ENCODE results near the gene AJAP1. TPM values are rescaled to one million over a fixed set of nuclear protein-coding genes. Genes with fewer than 3 reads are reported as not detected.
A peak's percentile ranks its signal among the peaks of the same experiment; 100 is the strongest.
"Not testable (repeated sequence)": the region's sequence is repeated elsewhere in the genome, so short reads cannot be mapped to it uniquely, and the experiment has no call there.

Gene AJAP1
- polyA plus RNA-seq (ENCODE audit: low read depth in 6 of 6): not detected

- DNase-seq: no peak
Measured at GRCh38 chr1:4653796-4654725, at the start of gene AJAP1. TSS of gene AJAP1 (plus strand) at chr1:4654609. CDS start at chr1:4655426, 817 bp downstream.

GRCh38 chr1:4605158-4605557 lies 49.3 kb upstream of the AJAP1 start:
- H3K27ac Mint-ChIP-seq: no peak overlapping the region
- DNase-seq: no peak
- peaks cover 0 to 7% of the 10 kb centered on the region in 2 donors for H3K36me3 Mint-ChIP-seq
- peaks cover 26 to 54% (median 36%) of the 10 kb centered on the region in 3 donors for H3K27me3 Mint-ChIP-seq
- no peak for ATAC-seq (ENCODE audit: low read depth in 2 of 2)
- H3K4me1 Mint-ChIP-seq: no peaks in the 10 kb centered on the region
- no peak overlapping the region for H3K4me3 Mint-ChIP-seq
- H3K9me3 Mint-ChIP-seq: peaks cover 3 to 24% (median 12%) of the 10 kb centered on the region in 7 donors

More at GRCh38 chr1:4653796-4654725, at the start of gene AJAP1:
- Mint-ChIP-seq H3K36me3 (no peaks in the 10 kb centered on the region), H3K27ac (no peak within 1 kb of the TSS), H3K27me3 (peaks cover 24 to 35% (median 25%) of the 10 kb centered on the region in 3 donors), H3K4me3 (peak within 1 kb of the TSS in 2 of 8 donors; percentile 12 to 16), H3K4me1 (peaks cover 0 to 11% (median 0%) of the 10 kb centered on the region in 3 donors), H3K9me3 (peaks cover 0 to 4% (median 0%) of the 10 kb centered on the region in 7 donors)
- ATAC-seq (ENCODE audit: low read depth in 2 of 2): no peak

- Mint-ChIP-seq H3K27me3 (peaks cover under 1 to 27% (median 10%) of the 10 kb centered on the region in 3 donors), H3K27ac (no peak overlapping the region), H3K4me3 (no peak overlapping the region), H3K4me1 (no peaks in the 10 kb centered on the region), H3K36me3 (peaks cover 0 to 25% of the 10 kb centered on the region in 2 donors), H3K9me3 (peaks cover 3 to 36% (median 23%) of the 10 kb centered on the region in 7 donors)
- DNase-seq (no peak), ATAC-seq (ENCODE audit: low read depth in 2 of 2) (no peak)
Measured at GRCh38 chr1:4611563-4612341, 42.7 kb upstream of the AJAP1 start.

- H3K4me1 Mint-ChIP-seq: no peaks in the 10 kb centered on the region
- peaks cover 3 to 33% (median 23%) of the 10 kb centered on the region in 7 donors for H3K9me3 Mint-ChIP-seq
- ATAC-seq (ENCODE audit: low read depth in 2 of 2) (no peak), DNase-seq (no peak)
- no peak overlapping the region for H3K27ac Mint-ChIP-seq
- H3K27me3 Mint-ChIP-seq: peaks cover 0 to 18% (median 6%) of the 10 kb centered on the region in 3 donors
- no peak overlapping the region for H3K4me3 Mint-ChIP-seq
- peaks cover 0 to 25% of the 10 kb centered on the region in 2 donors for H3K36me3 Mint-ChIP-seq
Measured at GRCh38 chr1:4612991-4613390, 41.4 kb upstream of the AJAP1 start.

GRCh38 chr1:4613606-4614370 lies 40.6 kb upstream of the AJAP1 start:
- DNase-seq (no peak), ATAC-seq (ENCODE audit: low read depth in 2 of 2) (no peak)
- peaks cover 0 to 18% of the 10 kb centered on the region in 2 donors for H3K36me3 Mint-ChIP-seq
- H3K4me3 Mint-ChIP-seq: no peak overlapping the region
- no peaks in the 10 kb centered on the region for H3K4me1 Mint-ChIP-seq
- no peak overlapping the region for H3K27ac Mint-ChIP-seq
- H3K9me3 Mint-ChIP-seq: peaks cover 0 to 26% (median 23%) of the 10 kb centered on the region in 7 donors
- peaks cover 0 to 13% (median 6%) of the 10 kb centered on the region in 3 donors for H3K27me3 Mint-ChIP-seq

- Mint-ChIP-seq H3K27me3 (peaks cover 0 to 13% (median 6%) of the 10 kb centered on the region in 3 donors), H3K36me3 (peaks cover 0 to 18% of the 10 kb centered on the region in 2 donors), H3K9me3 (peaks cover 0 to 19% (median 17%) of the 10 kb centered on the region in 7 donors), H3K4me1 (no peaks in the 10 kb centered on the region), H3K27ac (no peak overlapping the region), H3K4me3 (no peak overlapping the region)
- no peak for ATAC-seq (ENCODE audit: low read depth in 2 of 2)
- DNase-seq: no peak
Measured at GRCh38 chr1:4614371-4615137, 39.9 kb upstream of the AJAP1 start.

- Mint-ChIP-seq H3K27ac (no peak overlapping the region), H3K4me1 (no peaks in the 10 kb centered on the region), H3K27me3 (peaks cover 0 to 13% (median 6%) of the 10 kb centered on the region in 3 donors)
Measured at GRCh38 chr1:4615138-4615470, 39.3 kb upstream of the AJAP1 start.

GRCh38 chr1:4615501-4615900 lies 38.9 kb upstream of the AJAP1 start:
- no peak overlapping the region for H3K4me3 Mint-ChIP-seq
- H3K27me3 Mint-ChIP-seq: peaks cover 0 to 13% (median 6%) of the 10 kb centered on the region in 3 donors
- peaks cover 0 to 15% of the 10 kb centered on the region in 2 donors for H3K36me3 Mint-ChIP-seq
- no peak overlapping the region for H3K27ac Mint-ChIP-seq
- no peak for ATAC-seq (ENCODE audit: low read depth in 2 of 2)
- H3K4me1 Mint-ChIP-seq: no peaks in the 10 kb centered on the region
- H3K9me3 Mint-ChIP-seq: peaks cover 0 to 10% (median 8%) of the 10 kb centered on the region in 7 donors
- no peak for DNase-seq

More at GRCh38 chr1:4615138-4615470, 39.3 kb upstream of the AJAP1 start:
- peaks cover 0 to 13% (median 12%) of the 10 kb centered on the region in 7 donors for H3K9me3 Mint-ChIP-seq
- H3K4me3 Mint-ChIP-seq: no peak overlapping the region
- DNase-seq: no peak
- no peak for ATAC-seq (ENCODE audit: low read depth in 2 of 2)
- H3K36me3 Mint-ChIP-seq: peaks cover 0 to 18% of the 10 kb centered on the region in 2 donors

GRCh38 chr1:4616831-4617465 lies 37.5 kb upstream of the AJAP1 start:
- no peak for ATAC-seq (ENCODE audit: low read depth in 2 of 2)
- no peak overlapping the region for H3K27ac Mint-ChIP-seq
- no peaks in the 10 kb centered on the region for H3K4me1 Mint-ChIP-seq
- peaks cover 0 to 13% (median 6%) of the 10 kb centered on the region in 3 donors for H3K27me3 Mint-ChIP-seq
- H3K4me3 Mint-ChIP-seq: peak overlapping the region in 1 of 8 donors; percentile 47
- H3K36me3 Mint-ChIP-seq: peaks cover 0 to 5% of the 10 kb centered on the region in 2 donors
- DNase-seq: no peak
- peaks cover 0 to 3% (median 0%) of the 10 kb centered on the region in 7 donors for H3K9me3 Mint-ChIP-seq

GRCh38 chr1:4617506-4617905 lies 36.9 kb upstream of the AJAP1 start:
- ATAC-seq (ENCODE audit: low read depth in 2 of 2) (no peak), DNase-seq (no peak)
- H3K9me3 Mint-ChIP-seq: no peaks in the 10 kb centered on the region
- peaks cover 0 to under 1% of the 10 kb centered on the region in 2 donors for H3K36me3 Mint-ChIP-seq
- H3K4me3 Mint-ChIP-seq: no peak overlapping the region
- no peaks in the 10 kb centered on the region for H3K4me1 Mint-ChIP-seq
- H3K27ac Mint-ChIP-seq: peak overlapping the region in 1 of 6 donors; percentile 13
- H3K27me3 Mint-ChIP-seq: peaks cover 0 to 13% (median 6%) of the 10 kb centered on the region in 3 donors

- not testable (repeated sequence) for H3K36me3 Mint-ChIP-seq; DNase-seq; H3K9me3 Mint-ChIP-seq; H3K4me1 Mint-ChIP-seq; H3K4me3 Mint-ChIP-seq; ATAC-seq (ENCODE audit: low read depth in 2 of 2); H3K27ac Mint-ChIP-seq
- peaks cover 3 to 12% (median 6%) of the 10 kb centered on the region in 3 donors for H3K27me3 Mint-ChIP-seq
Measured at GRCh38 chr1:4618827-4619226, 35.6 kb upstream of the AJAP1 start.

- no peak for ATAC-seq (ENCODE audit: low read depth in 2 of 2)
- no peaks in the 10 kb centered on the region for H3K4me1 Mint-ChIP-seq
- H3K9me3 Mint-ChIP-seq: no peaks in the 10 kb centered on the region
- H3K36me3 Mint-ChIP-seq: no peaks in the 10 kb centered on the region
- H3K27ac Mint-ChIP-seq: no peak overlapping the region
- no peak overlapping the region for H3K4me3 Mint-ChIP-seq
- DNase-seq: no peak
- peaks cover 0 to 3% (median 0%) of the 10 kb centered on the region in 3 donors for H3K27me3 Mint-ChIP-seq
Measured at GRCh38 chr1:4621646-4622045, 32.8 kb upstream of the AJAP1 start.

Data from naive B cell (primary cell).